GM23338 (cell line): Measurements from ENCODE around the gene TMCC1.

ENCODE experiments used
- CREB1 ChIP-seq: fragments of 250-450 bp; sonication (Bioruptor Pico); IDR thresholded peaks from 2 replicates; pipeline ENCODE4 v1.5.0; 2020; ENCODE audit warnings: low read depth, mild to moderate bottlenecking, moderate library complexity
- CTCF ChIP-seq, 2 experiments: fragments of 200-600 bp in 1 of 2; sonication (generic) in 1 of 2; conservative IDR thresholded peaks; 2 replicates each; pipeline versions ENCODE4 v1.5.1 to v1.6.1; 2016 to 2017; ENCODE audit warnings: antibody characterized with exemption in 2 of 2, low read depth in 2 of 2, mild to moderate bottlenecking in 2 of 2, moderate library complexity in 1 of 2
- EZH2 ChIP-seq: fragments of 200-600 bp; sonication (generic); IDR thresholded peaks from one replicate; pipeline ENCODE4 v1.8.0; 2017; ENCODE audit warnings: antibody characterized with exemption, mild to moderate bottlenecking, low read depth; ENCODE audit not compliant: unreplicated experiment
- EZH2phosphoT487 ChIP-seq: fragments of 200-600 bp; sonication (generic); IDR thresholded peaks from one replicate; pipeline ENCODE4 v1.8.1; 2018; ENCODE audit warnings: antibody characterized with exemption; ENCODE audit not compliant: unreplicated experiment
- JUNB ChIP-seq: IDR thresholded peaks from one replicate; pipeline ENCODE4 v1.6.1; 2016; ENCODE audit warnings: antibody characterized with exemption; ENCODE audit not compliant: unreplicated experiment
- NANOG ChIP-seq: IDR thresholded peaks from 2 replicates; pipeline ENCODE4 v1.6.1; 2016; ENCODE audit warnings: antibody characterized with exemption, borderline replicate concordance
- POLR2AphosphoS5 ChIP-seq: IDR thresholded peaks from 2 replicates; pipeline ENCODE4 v1.6.1; 2016; ENCODE audit warnings: antibody characterized with exemption, low read depth
- REST ChIP-seq: IDR thresholded peaks from one replicate; pipeline ENCODE4 v1.6.1; 2018; ENCODE audit warnings: antibody characterized with exemption; ENCODE audit not compliant: unreplicated experiment
- ZNF114 ChIP-seq: fragments of 250-450 bp; sonication (Bioruptor Pico); IDR thresholded peaks from 2 replicates; pipeline ENCODE4 v1.5.0; 2020; ENCODE audit warnings: mild to moderate bottlenecking, moderate library complexity
- ZNF331 ChIP-seq: fragments of 250-450 bp; sonication (Bioruptor Pico); IDR thresholded peaks from 2 replicates; pipeline ENCODE4 v1.5.0; 2020; ENCODE audit warnings: low read depth, mild to moderate bottlenecking, moderate library complexity
- ZNF462 ChIP-seq: fragments of 250-450 bp; sonication (Bioruptor Pico); IDR thresholded peaks from 2 replicates; pipeline ENCODE4 v1.5.0; 2020; ENCODE audit warnings: mild to moderate bottlenecking, moderate library complexity
- TF ChIP-seq, protein P1 (sequence below): IDR thresholded peaks from 2 replicates; pipeline ENCODE4 v1.6.1; 2016; ENCODE audit warnings: antibody characterized with exemption

DNA sequence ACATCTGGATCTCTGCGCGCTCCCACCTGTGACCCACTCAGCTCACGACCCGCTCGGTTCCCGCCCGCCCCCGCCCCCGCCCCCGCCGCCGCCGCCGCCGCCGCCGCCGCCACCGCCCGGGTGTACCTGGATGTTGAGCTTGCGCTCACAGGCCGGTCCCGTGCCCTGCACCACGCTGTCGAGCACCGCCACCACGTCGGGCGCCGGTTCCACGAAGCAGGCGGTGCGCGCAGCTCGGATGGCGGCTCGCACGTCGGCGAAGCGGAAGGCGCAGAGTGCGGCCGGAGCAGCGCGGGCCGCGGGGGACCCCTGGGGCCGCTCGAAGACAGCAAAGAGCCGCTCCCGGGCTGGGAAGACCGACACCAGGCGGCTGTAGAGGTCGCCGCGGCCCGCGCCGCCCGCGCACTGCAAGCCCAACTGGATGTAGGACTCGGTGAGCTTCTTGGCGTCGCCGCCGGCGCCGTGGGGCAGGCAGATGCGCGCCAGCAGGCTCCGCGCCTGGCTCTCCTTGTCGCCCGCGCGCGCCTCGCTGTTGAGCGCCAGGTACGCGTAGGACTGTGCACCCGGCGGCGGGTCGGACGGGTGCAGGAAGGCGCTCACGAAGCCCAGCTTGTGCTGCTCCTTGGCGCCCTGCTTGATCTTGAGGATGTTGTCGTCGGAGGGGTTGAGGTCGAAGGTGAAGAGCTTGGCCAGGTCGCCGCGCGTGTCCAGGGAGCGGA is 288.1 kb downstream of the TMCC1 start:
- TF ChIP-seq CTCF (conservative IDR thresholded peaks at IDR 0.05; ENCODE audit: low read depth in 2 of 2): no peak
- peak; percentile 74 for TF ChIP-seq EZH2
- no peak for TF ChIP-seq ZNF114 (CRISPR knock-in tag)
- TF ChIP-seq POLR2AphosphoS5: no peak
- TF ChIP-seq REST: no peak
- TF ChIP-seq ZNF331 (CRISPR knock-in tag): no peak
- no peak for TF ChIP-seq EZH2phosphoT487
- no peak for TF ChIP-seq JUNB
- no peak for TF ChIP-seq NANOG
- TF ChIP-seq ZNF462 (CRISPR knock-in tag): no peak
- TF ChIP-seq, protein P1, sequence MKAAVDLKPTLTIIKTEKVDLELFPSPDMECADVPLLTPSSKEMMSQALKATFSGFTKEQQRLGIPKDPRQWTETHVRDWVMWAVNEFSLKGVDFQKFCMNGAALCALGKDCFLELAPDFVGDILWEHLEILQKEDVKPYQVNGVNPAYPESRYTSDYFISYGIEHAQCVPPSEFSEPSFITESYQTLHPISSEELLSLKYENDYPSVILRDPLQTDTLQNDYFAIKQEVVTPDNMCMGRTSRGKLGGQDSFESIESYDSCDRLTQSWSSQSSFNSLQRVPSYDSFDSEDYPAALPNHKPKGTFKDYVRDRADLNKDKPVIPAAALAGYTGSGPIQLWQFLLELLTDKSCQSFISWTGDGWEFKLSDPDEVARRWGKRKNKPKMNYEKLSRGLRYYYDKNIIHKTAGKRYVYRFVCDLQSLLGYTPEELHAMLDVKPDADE: no peak
- TF ChIP-seq CREB1: no peak
